A673 (cell line): ENCODE measurements around the gene SORCS3. TPM values are rescaled to one million over a fixed set of nuclear protein-coding genes. Genes with fewer than 3 reads are reported as not detected.
"Not testable (repeated sequence)": the region's sequence is repeated elsewhere in the genome, so short reads cannot be mapped to it uniquely, and the experiment has no call there.

Experiments used
- BruUV-seq: library from RNA; stranded (reverse); fragments of 400-500 nt; replicated peaks from 2 replicates; lab custom pipeline; 2021; lab: Mats Ljungman, UMichigan
- CTCF ChIA-PET: fragments of 300-600 bp; sonication (Branson Sonifier 250); formaldehyde crosslinking; loops from one replicate; lab custom pipeline; 2022; ENCODE audit warnings: antibody characterized with exemption; lab: Charles Lee
- POLR2A ChIA-PET: fragments of 300-600 bp; sonication (Branson Sonifier 250); formaldehyde crosslinking; loops from one replicate; lab custom pipeline; 2022; ENCODE audit warnings: antibody characterized with exemption; ENCODE audit not compliant: low non-redundant PET; lab: Charles Lee
- DNase-seq: peaks from one replicate; pipeline ENCODE4 v3.0.0-alpha.2; 2015; ENCODE audit warnings: low spot score
- H3K27ac ChIP-seq: fragments of 200-600 bp; sonication (generic); 2 replicates; pipeline ENCODE4 v1.5.1; 2016; ENCODE audit warnings: mixed run types, low read depth, mild to moderate bottlenecking, mixed read lengths, antibody characterized with exemption, low read length; ENCODE audit not compliant: poor library complexity, severe bottlenecking
- H3K27me3 ChIP-seq: fragments of 200-600 bp; sonication (generic); replicated peaks from 2 replicates; pipeline ENCODE4 v1.6.1; 2017; ENCODE audit warnings: mixed run types, low read depth, mild to moderate bottlenecking, mixed read lengths, antibody characterized with exemption, low read length; ENCODE audit not compliant: insufficient read depth, poor library complexity
- H3K36me3 ChIP-seq: fragments of 200-600 bp; sonication (generic); 2 replicates; pipeline ENCODE4 v1.6.1; 2016; ENCODE audit warnings: mixed run types, mild to moderate bottlenecking, mixed read lengths, antibody characterized with exemption, low read length; ENCODE audit not compliant: insufficient read depth, poor library complexity, severe bottlenecking
- H3K4me1 ChIP-seq: fragments of 200-600 bp; sonication (generic); 2 replicates; pipeline ENCODE4 v1.6.1; 2017; ENCODE audit warnings: mixed run types, mild to moderate bottlenecking, mixed read lengths, antibody characterized with exemption, low read length; ENCODE audit not compliant: insufficient read depth, poor library complexity, severe bottlenecking
- H3K4me3 ChIP-seq: fragments of 200-600 bp; sonication (generic); 2 replicates; pipeline ENCODE4 v1.5.1; 2016; ENCODE audit warnings: low read depth, mixed run types, mild to moderate bottlenecking, mixed read lengths, low read length; ENCODE audit not compliant: poor library complexity, severe bottlenecking
- H3K9me3 ChIP-seq: fragments of 200-600 bp; sonication (generic); 2 replicates; pipeline ENCODE4 v1.6.1; 2016; ENCODE audit warnings: mixed run types, low read depth, mild to moderate bottlenecking, mixed read lengths, antibody characterized with exemption, low read length; ENCODE audit not compliant: poor library complexity, severe bottlenecking
- EZH2 ChIP-seq: fragments of 200-600 bp; sonication (generic); IDR thresholded peaks from 2 replicates; pipeline ENCODE4 v1.6.1; 2017; ENCODE audit warnings: borderline replicate concordance, low read depth, mild to moderate bottlenecking, mixed read lengths, antibody characterized with exemption, low read length; ENCODE audit not compliant: poor library complexity, severe bottlenecking
- intact Hi-C: fragments of 100-400 bp; cut with micrococcal nuclease; formaldehyde crosslinking; loops from one replicate; pipeline ENCODE4 v1.10.0; 2022; ENCODE audit not compliant: unreplicated experiment
- total RNA-seq: library from RNA; stranded (reverse); gene quantifications from 2 replicates; pipeline ENCODE4 v1.2.3, GENCODE V29; 2021
- TF ChIP-seq, protein P1 (sequence below): fragments of 300-800, 200-600 bp; sonication (generic); conservative IDR thresholded peaks from 2 replicates; pipeline ENCODE4 v1.5.1; 2017; ENCODE audit warnings: low read depth, mild to moderate bottlenecking, antibody characterized with exemption, low read length, moderate library complexity, mixed read lengths

The SORCS3 gene
- total RNA-seq, 1 experiment from 2014 or later: not detected

- no peaks in the 10 kb centered on the region for H3K4me1 ChIP-seq
- TF ChIP-seq, protein P1, sequence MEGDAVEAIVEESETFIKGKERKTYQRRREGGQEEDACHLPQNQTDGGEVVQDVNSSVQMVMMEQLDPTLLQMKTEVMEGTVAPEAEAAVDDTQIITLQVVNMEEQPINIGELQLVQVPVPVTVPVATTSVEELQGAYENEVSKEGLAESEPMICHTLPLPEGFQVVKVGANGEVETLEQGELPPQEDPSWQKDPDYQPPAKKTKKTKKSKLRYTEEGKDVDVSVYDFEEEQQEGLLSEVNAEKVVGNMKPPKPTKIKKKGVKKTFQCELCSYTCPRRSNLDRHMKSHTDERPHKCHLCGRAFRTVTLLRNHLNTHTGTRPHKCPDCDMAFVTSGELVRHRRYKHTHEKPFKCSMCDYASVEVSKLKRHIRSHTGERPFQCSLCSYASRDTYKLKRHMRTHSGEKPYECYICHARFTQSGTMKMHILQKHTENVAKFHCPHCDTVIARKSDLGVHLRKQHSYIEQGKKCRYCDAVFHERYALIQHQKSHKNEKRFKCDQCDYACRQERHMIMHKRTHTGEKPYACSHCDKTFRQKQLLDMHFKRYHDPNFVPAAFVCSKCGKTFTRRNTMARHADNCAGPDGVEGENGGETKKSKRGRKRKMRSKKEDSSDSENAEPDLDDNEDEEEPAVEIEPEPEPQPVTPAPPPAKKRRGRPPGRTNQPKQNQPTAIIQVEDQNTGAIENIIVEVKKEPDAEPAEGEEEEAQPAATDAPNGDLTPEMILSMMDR: no peak
- TF ChIP-seq EZH2: no peak
- intact Hi-C loops: no loop called here
- no peak overlapping the region for H3K4me3 ChIP-seq
- H3K9me3 ChIP-seq: no peaks in the 10 kb centered on the region
- no peaks in the 10 kb centered on the region for H3K36me3 ChIP-seq
- no peak overlapping the region for H3K27ac ChIP-seq
- BruUV-seq: no TSS peak
- POLR2A ChIA-PET: no interaction called here
- H3K27me3 ChIP-seq: peaks cover 24% of the 10 kb centered on the region
- CTCF ChIA-PET: no interaction called here
- DNase-seq: no peak
These were observed 53.0 kb downstream of the SORCS3 start for GRCh38 chr10:104694074-104694473.

DNA sequence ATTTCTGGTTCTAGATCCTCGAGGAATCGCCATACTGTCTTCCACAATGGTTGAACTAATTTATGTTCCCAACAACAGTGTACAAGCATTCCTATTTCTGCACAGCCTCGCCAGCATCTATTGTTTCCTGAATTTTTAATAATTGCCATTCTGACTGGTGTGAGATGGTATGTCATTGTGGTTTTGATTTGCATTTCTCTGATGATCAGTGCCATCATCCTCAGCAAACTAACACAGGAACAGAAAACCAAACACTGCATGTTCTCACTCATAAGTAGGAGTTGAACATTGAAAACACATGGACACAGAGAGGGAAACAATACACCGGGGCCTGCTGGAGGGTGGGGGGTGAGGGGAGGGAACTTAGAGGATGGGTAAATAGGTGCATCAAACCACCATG is 62.2 kb downstream of the SORCS3 start:
- H3K4me3 ChIP-seq, POLR2A ChIA-PET, H3K9me3 ChIP-seq, BruUV-seq, intact Hi-C loops, H3K27ac ChIP-seq, DNase-seq, CTCF ChIA-PET, H3K4me1 ChIP-seq, H3K36me3 ChIP-seq: not testable (repeated sequence)
- peaks cover 73% of the 10 kb centered on the region for H3K27me3 ChIP-seq

GRCh38 chr10:104706886-104707285 is 65.8 kb downstream of the SORCS3 start:
- ChIA-PET CTCF (no interaction called here), POLR2A (no interaction called here)
- intact Hi-C loops: no loop called here
- Histone ChIP-seq H3K36me3 (no peaks in the 10 kb centered on the region), H3K4me3 (no peak overlapping the region), H3K27me3 (peaks cover 74% of the 10 kb centered on the region), H3K27ac (no peak overlapping the region), H3K9me3 (no peaks in the 10 kb centered on the region), H3K4me1 (no peaks in the 10 kb centered on the region)
- TF ChIP-seq EZH2: no peak
- TF ChIP-seq, protein P1: no peak
- no TSS peak for BruUV-seq
- DNase-seq: no peak
